ENCODE measurements around the gene CSN1S1. TPM values are rescaled to one million over a fixed set of nuclear protein-coding genes. Genes with fewer than 3 reads are reported as not detected.

The CSN1S1 gene
- total and polyA plus RNA-seq, 2 experiments from 2014 or later: not detected

DNA sequence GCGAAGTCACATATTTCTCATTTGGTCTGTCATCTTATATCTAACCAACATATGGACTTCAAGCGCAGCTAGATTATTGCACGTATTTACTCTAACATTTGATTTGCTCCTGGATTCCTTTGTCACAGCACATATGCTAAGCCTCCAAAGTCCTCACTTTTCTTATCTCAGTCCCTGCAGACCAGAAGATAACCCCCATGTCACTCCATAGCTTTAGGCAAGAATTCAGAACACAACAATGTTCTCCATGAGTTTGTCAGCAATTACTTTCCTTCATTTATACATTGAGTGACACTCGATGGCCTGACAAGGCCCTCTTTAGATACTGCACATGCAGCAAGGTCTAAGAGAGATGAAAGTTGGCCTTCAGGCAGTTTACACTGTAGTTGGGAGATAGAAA, 60.1 kb downstream of the CSN1S1 start:
- Histone ChIP-seq H3K36me3 (replicated peaks; ENCODE audit: insufficient read depth, low read depth) (no peaks in the 10 kb centered on the region), H3K9me2 (replicated peaks; ENCODE audit: insufficient read depth) (no peaks in the 10 kb centered on the region), H3K4me1 (ENCODE audit: insufficient read depth) (no peaks in the 10 kb centered on the region), H3K9me3 (ENCODE audit: low read depth) (no peaks in the 10 kb centered on the region), H4K20me1 (ENCODE audit: insufficient read depth, poor library complexity, severe bottlenecking) (no peaks in the 10 kb centered on the region), H3K79me2 (no peaks in the 10 kb centered on the region), H3K27me3 (no peaks in the 10 kb centered on the region), H3K27ac (no peak overlapping the region), H2AFZ (no peak overlapping the region), H3K4me3 (no peak overlapping the region), H3K4me2 (no peak overlapping the region)
- DNase-seq (ENCODE audit: low spot score): no peak
- no peak for TF ChIP-seq EZH2 (IDR thresholded peaks at IDR 0.05; ENCODE audit: borderline replicate concordance)
- TF ChIP-seq, protein P1, sequence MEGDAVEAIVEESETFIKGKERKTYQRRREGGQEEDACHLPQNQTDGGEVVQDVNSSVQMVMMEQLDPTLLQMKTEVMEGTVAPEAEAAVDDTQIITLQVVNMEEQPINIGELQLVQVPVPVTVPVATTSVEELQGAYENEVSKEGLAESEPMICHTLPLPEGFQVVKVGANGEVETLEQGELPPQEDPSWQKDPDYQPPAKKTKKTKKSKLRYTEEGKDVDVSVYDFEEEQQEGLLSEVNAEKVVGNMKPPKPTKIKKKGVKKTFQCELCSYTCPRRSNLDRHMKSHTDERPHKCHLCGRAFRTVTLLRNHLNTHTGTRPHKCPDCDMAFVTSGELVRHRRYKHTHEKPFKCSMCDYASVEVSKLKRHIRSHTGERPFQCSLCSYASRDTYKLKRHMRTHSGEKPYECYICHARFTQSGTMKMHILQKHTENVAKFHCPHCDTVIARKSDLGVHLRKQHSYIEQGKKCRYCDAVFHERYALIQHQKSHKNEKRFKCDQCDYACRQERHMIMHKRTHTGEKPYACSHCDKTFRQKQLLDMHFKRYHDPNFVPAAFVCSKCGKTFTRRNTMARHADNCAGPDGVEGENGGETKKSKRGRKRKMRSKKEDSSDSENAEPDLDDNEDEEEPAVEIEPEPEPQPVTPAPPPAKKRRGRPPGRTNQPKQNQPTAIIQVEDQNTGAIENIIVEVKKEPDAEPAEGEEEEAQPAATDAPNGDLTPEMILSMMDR (IDR thresholded peaks at IDR 0.05; ENCODE audit: poor library complexity): no peak
- no peak for TF ChIP-seq EZH2phosphoT487 (IDR thresholded peaks at IDR 0.05; ENCODE audit: low read depth, severe bottlenecking, unreplicated experiment)
- WGBS (ENCODE audit: low lambda C conversion rate, missing lambda C conversion rate): 63% methylated on average over 4 of the region's 4 CpGs

DNA sequence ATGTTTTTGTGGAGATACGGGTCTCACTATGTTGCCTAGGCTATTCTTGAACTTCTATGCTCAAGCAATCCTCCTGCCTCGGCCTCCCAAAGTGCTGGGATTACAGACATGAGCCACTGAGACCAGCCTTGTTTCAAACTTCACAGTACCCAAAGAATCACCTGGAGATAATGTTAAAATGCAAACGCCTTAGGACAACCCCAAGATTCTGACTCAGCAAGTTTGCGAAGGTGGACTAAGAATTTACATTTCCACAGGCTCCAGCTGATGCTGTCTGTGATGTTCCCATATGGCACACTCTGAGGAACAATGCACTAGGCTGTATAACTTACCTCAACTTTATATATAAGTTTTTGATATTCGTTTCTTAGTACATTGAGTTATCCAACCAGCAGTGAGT, 63.9 kb downstream of the CSN1S1 start:
- Histone ChIP-seq H3K4me3 (no peak overlapping the region), H4K20me1 (ENCODE audit: insufficient read depth, poor library complexity, severe bottlenecking) (no peaks in the 10 kb centered on the region), H3K4me2 (no peak overlapping the region), H3K4me1 (ENCODE audit: insufficient read depth) (no peaks in the 10 kb centered on the region), H3K79me2 (no peaks in the 10 kb centered on the region), H3K27me3 (no peaks in the 10 kb centered on the region), H3K9me2 (replicated peaks; ENCODE audit: insufficient read depth) (no peaks in the 10 kb centered on the region), H3K36me3 (replicated peaks; ENCODE audit: insufficient read depth, low read depth) (no peaks in the 10 kb centered on the region), H3K27ac (no peak overlapping the region), H2AFZ (no peak overlapping the region), H3K9me3 (ENCODE audit: low read depth) (no peaks in the 10 kb centered on the region)
- WGBS (ENCODE audit: low lambda C conversion rate, missing lambda C conversion rate): 89% methylated on average over 5 of the region's 5 CpGs
- DNase-seq (ENCODE audit: low spot score): no peak
- TF ChIP-seq, protein P1 (IDR thresholded peaks at IDR 0.05; ENCODE audit: poor library complexity): no peak
- TF ChIP-seq EZH2phosphoT487 (IDR thresholded peaks at IDR 0.05; ENCODE audit: low read depth, severe bottlenecking, unreplicated experiment) (no peak), EZH2 (IDR thresholded peaks at IDR 0.05; ENCODE audit: borderline replicate concordance) (no peak)

DNA sequence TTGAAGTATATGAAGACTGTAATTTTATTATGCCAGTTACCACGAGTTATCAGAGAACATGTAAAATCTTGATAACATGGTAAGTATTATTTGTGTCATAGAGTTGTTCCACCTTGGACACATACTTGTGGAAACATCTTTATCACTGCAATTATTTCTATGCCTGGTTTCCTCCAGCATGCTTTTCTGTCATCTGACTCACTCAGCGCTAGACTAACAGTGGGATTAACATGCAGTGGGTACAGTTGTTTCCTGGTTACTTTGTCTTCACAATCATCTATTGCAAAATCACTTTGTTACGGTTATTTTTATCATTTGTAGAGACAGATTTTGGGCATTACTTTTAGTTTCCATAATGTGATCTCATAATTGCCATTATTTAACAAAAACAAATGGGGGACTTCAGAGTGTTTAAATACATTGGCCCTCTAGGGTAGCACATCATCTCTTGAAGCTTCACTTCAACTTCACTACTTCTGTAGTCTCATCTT, 64.7 kb downstream of the CSN1S1 start, which contains the start of gene STATH:
Gene STATH, plus strand, starts transcription at position 441 of the 491 bp plus-strand sequence. CDS start 2,472 bp downstream, outside the sequence.
- H3K4me3 ChIP-seq: no peak within 1 kb of the TSS
- no peaks in the 10 kb centered on the region for H3K9me2 ChIP-seq (replicated peaks; ENCODE audit: insufficient read depth)
- no peaks in the 10 kb centered on the region for H3K79me2 ChIP-seq
- no peak for DNase-seq (ENCODE audit: low spot score)
- no peaks in the 10 kb centered on the region for H3K9me3 ChIP-seq (ENCODE audit: low read depth)
- 68% methylated on average over 3 of the region's 3 CpGs for WGBS (ENCODE audit: low lambda C conversion rate, missing lambda C conversion rate)
- H3K4me2 ChIP-seq: no peak within 1 kb of the TSS
- TF ChIP-seq, protein P1 (IDR thresholded peaks at IDR 0.05; ENCODE audit: poor library complexity): no peak
- TF ChIP-seq EZH2 (IDR thresholded peaks at IDR 0.05; ENCODE audit: borderline replicate concordance) (no peak), EZH2phosphoT487 (IDR thresholded peaks at IDR 0.05; ENCODE audit: low read depth, severe bottlenecking, unreplicated experiment) (no peak)
- no peaks in the 10 kb centered on the region for H3K4me1 ChIP-seq (ENCODE audit: insufficient read depth)
- H3K27me3 ChIP-seq: no peaks in the 10 kb centered on the region
- H2AFZ ChIP-seq: no peak within 1 kb of the TSS
- H3K36me3 ChIP-seq (replicated peaks; ENCODE audit: insufficient read depth, low read depth): no peaks in the 10 kb centered on the region
- no peak within 1 kb of the TSS for H3K27ac ChIP-seq
- H4K20me1 ChIP-seq (ENCODE audit: insufficient read depth, poor library complexity, severe bottlenecking): no peaks in the 10 kb centered on the region

Other genes with a start within 250 kb of the CSN1S1 start
- gene SULT1B1, start 170.4 kb upstream of the CSN1S1 start, total RNA-seq: 46.5 and 53.8 TPM in 2 replicates
- gene SULT1B1, start 170.4 kb upstream of the CSN1S1 start, polyA plus RNA-seq: 10.1 and 10.7 TPM in 2 replicates
- gene SULT1E1, start 70.9 kb upstream of the CSN1S1 start, total RNA-seq: 69.8 and 72.5 TPM in 2 replicates
- 30.8 and 42.1 TPM in 2 replicates for gene SULT1E1, start 70.9 kb upstream of the CSN1S1 start, polyA plus RNA-seq
- gene CSN2, start 34.7 kb downstream of the CSN1S1 start, total RNA-seq: not detected in 2 replicates
- gene CSN2, start 34.7 kb downstream of the CSN1S1 start, polyA plus RNA-seq: not detected in 2 replicates
- gene STATH, start 64.9 kb downstream of the CSN1S1 start, total RNA-seq: not detected in 2 replicates
- not detected in 2 replicates for gene STATH, start 64.9 kb downstream of the CSN1S1 start, polyA plus RNA-seq
- gene HTN3, start 97.4 kb downstream of the CSN1S1 start, total RNA-seq: not detected in 2 replicates
- not detected in 2 replicates for gene HTN3, start 97.4 kb downstream of the CSN1S1 start, polyA plus RNA-seq
- not detected in 2 replicates for gene HTN1, start 119.4 kb downstream of the CSN1S1 start, total RNA-seq
- gene HTN1, start 119.4 kb downstream of the CSN1S1 start, polyA plus RNA-seq: not detected in 2 replicates
- not detected in 2 replicates for gene PRR27, start 223.2 kb downstream of the CSN1S1 start, total RNA-seq
- gene PRR27, start 223.2 kb downstream of the CSN1S1 start, polyA plus RNA-seq: 0.48 TPM in 1 of 2 replicates, not detected in the other

Measured in hepatocyte (in vitro differentiated cells).